NCI-H1092 treated with DMSO at 0.1 percent for 48 hours (cell line): ENCODE measurements around the gene LRRC8A.
"Not testable (repeated sequence)": the region's sequence is repeated elsewhere in the genome, so short reads cannot be mapped to it uniquely, and the experiment has no call there.

Experiments
- DNase-seq: peaks from one replicate; lab custom pipeline; 2025; lab: John Stamatoyannopoulos, UW

The LRRC8A gene

DNA sequence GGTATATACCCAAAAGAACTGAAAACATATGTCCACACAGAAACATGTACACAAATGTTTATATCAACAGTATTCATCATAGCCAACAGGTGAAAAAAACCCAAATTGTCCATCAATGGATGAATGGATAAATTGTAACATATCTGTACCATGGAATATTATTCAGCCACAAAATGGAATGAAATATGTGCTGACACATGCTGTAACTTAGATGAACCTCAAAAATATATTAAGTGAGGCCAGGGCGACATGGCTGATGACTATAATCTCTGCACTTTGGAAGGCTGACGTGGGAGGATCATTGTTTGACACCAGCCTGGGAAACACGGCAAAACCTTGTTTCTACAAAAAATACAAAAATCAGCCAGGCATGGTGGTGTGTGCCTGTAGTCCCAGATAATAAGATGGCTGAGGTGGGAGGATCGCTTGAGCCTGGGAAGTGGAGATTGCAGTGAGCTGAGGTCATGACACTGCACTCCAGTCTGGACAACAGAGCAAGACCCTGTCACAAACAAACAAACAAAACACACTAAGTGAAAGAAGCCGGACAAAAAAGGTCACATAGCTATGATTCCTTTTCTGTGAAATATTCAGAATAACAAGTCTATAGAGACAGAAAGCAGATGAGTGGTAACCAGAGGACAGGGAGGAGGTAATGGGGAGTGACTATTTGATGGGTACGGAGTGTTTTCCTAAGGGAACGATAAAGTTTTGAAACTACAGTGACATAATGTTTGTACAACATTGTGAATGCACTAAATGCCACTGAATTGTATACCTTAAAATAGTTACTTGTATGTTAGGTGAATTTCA lies 11.6 kb upstream of the LRRC8A start:
- no peak for DNase-seq

DNA sequence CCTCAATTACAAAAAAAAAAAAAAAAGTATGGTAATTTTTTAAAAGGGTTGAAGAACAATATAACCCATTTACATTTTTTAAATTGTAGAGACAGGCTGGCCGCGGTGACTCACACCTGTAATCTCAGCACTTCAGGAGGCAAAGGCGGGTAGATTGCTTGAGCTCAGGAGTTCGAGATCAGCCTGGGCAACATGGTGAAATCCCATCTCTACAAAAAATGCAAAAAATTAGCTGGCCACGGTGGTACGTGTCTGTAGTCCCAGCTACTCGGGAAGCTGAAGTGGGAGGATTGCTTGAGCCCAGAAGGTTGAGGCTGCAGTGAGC lies 11.0 kb upstream of the LRRC8A start:
- DNase-seq = not testable (repeated sequence)

DNA sequence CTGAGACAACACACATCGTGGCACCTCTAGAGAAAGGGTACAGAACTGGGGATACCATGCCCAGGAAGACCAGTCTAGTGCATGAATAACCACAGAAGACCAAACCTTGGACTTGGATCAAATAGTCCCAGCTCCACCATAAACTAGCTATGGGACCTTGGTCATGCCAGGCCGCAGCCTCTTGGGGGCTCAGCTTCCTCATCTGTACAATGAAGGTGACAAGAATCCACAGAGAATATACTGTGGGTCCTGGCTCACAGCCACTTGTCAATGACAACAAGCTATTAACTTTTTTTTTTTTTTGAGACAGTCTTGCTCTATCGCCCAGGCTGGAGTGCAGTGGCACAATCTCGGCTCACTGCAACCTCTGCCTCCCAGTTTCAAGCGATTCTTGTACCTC lies 4.1 kb upstream of the LRRC8A start:
- no peak for DNase-seq

DNA sequence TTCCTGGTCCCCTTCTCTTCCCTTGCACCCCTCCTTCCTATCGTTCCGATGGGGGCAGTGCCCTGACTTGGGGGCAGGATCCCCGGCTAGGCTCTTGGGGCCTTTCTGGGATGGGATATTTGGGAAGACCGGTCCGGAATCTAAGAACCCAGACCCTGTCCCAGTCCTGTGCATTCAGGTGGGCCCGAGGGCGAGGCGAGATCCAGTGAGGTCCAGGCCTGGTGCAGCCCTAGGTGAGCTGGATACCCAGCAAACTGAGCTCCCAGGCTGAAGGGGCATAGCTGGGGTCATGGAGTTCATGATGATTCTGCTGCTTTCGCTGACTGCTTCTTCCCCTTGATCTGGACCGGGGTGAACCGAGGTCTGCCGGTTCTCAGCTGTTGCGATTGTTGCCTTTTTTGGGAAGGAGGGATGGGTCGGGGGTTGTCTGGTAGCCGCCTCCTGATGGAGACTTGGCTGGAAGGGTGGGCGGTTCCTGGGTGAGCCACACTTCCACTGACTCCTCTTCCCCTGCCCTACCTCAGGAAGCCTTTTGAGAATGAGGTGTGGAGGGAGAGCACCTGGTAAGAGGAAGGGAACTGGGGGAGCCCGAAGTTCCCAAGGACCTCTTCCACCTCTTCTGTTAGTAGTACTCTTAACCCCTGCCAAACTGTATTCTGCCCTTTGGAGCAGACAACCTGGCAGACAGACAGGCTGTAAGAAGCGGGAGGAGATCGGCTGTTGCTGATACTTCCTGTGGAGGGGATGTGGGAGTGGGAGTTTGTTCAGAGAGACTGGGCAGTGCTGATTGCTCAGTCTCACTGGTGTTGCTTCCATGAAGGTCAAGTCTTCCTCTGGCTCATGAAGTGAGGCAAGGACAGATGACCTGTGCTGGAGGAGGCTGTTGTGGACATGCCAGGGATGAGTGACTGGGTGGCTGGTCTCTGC lies 1.0 kb downstream of the LRRC8A start:
- DNase-seq = no peak

DNA sequence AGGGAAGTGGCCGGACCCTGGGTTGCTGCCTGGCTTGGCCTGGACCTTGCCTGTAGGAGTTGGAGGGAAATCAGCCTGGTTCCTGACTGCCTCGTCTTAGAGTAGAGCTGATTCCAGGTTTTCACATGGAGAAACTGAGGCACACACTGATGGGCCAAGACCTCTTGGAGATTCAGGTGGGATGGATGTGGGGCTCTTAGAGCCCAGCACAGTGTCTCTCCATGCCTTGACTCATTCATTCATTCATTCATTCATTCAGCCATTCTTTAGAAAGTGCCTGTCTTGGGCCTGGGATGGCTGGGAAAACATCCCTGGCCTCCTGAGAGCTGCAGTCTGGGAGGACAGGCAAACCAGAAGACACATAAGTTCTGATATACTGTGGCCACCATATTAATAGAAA lies 2.2 kb downstream of the LRRC8A start:
- no peak for DNase-seq

DNA sequence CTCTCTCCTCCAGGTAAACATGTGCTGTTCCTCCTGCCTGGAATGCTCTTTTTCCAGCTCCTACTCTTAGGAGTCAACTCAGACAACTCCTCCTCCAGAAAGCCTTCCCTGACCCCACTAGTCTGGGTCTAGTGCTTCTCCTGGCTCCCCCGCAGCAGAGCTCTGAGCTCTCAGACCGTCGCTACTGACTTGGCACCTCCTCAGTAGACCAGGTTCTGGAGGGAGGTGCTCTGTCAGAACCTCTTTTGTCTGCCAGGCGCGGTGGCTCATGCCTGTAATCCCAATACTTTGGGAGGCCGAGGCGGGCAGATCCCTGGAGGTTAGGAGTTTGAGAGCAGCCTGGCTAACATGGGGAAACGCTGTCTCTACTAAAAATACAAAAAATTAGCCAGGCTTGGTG lies 3.4 kb downstream of the LRRC8A start:
- DNase-seq = no peak

DNA sequence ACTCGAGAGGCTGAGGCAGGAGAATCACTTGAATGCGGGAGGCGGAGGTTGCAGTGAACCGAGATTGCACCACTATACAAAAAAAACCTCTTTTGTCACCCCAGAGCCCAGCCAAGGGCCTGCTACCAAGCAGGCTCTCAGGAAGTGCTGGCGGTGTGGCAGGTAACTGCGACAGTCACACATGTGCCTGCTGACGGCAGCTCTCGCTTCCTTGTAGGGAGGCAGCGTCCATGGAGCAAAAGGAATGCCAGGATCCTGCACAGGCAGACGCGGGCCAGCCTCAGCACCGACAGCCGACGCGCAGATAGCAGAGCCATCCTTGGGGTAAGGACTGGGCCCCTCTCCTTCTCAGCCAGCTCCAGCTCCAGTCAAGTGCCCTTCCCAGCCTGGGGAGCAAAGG lies 3.9 kb downstream of the LRRC8A start:
- no peak for DNase-seq

DNA sequence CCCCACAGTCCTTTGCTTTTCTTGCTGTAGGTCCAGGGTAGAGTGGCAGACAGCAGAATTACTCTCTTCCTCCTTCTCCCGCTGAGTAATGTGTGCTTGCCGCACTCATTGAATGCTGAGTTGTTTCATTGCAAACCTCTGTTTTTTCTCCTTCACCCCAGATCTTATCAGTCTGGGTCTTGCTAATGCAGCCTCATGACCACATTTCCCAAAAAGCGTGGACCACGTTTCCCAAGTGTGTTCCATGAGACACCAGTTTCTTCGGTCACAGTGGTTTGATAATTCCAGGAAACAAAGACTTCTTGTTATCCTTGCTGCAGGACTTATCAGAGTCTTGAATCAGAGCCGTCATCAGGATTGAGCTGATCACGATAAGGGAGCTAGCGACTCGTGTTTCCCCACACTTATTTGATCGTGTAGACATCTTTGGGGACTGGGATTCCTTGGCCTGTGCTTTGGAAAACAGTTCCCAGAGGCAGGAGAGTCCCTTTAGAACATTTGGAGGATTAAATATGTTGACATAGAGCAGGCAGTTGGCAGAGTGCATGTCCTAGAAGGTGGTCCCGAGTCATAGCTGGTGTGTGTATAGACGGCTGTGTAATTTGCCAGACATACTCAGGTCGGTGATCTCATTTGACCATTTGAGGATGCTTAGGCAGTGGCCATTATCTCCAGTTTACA lies 4.4 kb downstream of the LRRC8A start:
- DNase-seq = no peak

DNA sequence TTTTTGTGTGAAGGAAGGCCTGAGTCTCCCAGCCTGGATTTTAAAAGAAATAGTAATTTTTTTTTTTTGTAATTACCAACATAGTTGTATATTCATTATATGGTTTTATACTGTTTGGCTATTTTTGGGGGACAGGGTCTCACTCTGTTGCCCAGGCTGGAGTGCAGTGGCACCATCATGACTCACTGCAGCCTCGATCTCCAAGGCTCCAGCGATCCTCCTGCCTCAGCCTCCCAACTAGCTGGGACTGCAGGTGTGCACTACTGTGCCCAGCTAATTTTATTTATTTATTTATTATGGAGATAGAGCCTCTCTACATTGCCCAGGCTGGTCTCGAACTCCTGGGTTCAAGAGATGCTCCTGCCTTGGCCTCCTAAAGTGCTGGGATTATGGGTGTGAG lies 5.1 kb downstream of the LRRC8A start:
- DNase-seq = no peak

DNA sequence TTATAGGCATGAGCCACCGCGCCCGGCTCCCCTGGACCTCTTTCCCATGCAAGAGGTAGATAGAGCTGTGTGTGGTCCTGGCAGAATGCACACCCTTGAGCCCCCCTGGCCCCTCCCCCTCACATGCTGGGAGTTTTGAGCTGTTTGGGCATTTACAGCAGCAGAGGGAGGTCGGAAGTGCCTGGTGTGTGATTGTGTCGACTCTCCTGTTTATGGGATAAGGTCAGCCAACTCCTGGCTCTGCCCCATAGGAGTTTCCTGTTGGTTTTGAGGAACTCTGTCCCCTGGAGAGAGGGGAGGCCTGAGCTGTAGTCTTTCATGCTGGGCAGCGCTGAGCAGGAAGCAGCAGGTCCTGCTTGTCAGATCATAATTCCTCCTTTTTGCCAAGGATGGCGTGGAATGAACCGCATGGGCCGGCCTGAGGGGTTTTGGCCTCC lies 6.0 kb downstream of the LRRC8A start:
- DNase-seq = no peak

DNA sequence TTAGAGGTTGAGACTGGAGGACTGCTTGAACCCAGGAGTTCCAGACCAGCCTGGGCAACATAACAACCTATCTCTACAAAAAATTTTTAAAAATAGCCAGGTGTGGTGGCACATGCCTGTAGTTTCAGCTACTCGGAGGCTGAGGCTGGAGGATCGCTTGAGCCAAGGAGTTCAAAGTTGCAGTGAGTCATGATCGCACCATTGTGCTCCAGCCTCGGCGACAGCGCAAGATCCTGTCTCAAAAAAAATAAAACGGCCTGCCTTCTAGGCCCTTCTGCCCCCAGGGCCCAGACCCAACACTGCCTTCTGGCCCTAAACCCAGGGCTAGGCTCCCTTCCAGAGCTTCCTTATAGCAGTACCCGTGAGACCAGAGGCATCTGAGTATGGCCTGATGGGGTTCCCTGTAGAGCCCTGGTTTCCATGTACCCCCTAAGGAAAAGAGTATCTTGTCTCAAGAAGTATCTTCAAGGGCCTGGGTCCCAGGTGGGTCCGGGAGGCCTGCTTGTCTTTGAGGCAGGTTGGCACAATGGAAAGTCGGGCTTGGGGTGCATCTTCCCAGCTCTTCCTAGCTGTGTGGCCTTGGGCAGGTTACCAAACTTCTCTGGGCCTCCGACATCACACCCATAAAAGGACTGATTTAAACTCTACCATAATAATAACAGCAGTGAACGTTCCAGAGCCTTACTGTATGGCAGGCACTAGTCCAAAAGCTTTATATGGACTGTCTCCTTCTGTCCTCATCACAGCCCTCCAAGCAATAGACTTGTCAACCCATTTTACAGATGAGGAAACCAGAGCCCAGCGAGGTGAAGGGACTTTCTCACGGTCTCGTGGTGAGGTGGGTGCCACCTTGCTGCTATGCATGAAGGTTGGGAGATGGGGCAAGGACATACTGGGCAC lies 9.6 kb downstream of the LRRC8A start:
- no peak for DNase-seq

DNA sequence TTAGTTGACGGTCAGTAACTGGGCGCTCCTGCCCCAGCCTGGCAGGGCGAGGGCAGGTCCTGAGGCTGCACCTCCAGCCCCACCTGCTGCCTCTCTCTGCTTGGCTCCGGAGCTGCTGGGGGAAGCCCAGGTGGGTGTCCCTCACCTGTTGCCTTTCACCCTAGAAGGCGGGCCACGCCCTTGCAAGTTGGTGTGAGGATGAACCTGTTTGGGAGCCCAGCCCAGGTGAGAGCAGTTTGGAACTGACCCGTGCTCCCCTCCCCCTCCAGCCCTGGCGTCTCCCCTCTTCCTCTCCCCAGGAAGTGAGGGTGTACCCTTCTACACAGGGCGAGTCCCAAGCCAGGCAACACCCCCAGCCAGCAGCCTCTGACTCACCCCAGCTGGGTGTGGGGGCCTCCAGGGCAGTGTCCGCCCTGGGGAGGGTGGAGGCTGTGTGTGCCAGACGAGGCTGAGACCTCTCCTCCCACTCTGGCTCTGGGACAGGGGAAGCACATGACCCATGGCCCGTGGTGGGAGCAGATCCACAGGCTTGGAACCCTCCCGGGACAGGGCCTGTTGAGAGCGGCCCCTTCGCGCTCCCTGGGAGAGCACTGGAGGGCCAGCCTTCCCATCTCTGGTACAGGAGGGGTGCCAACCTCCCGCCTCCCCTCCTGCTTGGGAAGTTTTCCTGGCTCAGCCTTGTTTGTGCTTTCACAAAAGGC lies 10.4 kb downstream of the LRRC8A start:
- DNase-seq = no peak

DNA sequence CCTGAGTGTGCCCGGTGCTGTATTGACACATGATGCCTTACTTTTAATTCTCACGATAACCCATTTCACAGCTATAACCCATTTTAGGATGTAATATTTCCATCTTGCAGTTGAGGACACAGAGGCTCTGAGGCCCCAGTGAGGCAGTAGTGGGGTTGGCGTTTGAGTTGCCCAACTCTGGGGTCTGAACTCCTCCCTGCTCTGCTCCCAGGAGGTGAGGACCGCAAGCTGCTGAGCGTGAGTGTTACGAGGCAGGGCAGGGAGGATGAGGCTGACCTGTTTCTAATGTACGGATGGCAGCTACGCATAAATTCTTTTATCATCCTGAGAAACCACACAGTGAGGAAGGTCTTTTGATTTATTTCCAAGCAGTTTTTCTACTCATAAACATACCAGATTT lies 11.4 kb downstream of the LRRC8A start:
- no peak for DNase-seq

DNA sequence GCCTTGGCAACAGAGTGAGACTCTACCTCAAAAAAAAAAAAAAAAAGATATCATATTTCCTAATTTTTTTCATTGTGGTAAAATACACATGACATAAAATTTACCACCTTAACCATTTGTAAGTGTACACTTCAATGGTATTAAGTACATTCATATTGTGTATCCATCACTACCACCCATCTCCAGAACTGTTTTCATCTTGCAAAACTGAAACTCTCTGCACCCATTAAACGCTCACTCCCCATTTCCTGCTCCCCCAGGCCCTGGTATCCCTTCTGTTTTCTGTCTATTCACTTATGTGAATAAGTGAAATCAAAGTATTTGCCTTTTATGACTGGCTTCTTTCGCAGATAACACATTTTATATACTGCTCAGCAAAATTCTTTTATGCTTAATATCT lies 12.8 kb downstream of the LRRC8A start:
- no peak for DNase-seq

DNA sequence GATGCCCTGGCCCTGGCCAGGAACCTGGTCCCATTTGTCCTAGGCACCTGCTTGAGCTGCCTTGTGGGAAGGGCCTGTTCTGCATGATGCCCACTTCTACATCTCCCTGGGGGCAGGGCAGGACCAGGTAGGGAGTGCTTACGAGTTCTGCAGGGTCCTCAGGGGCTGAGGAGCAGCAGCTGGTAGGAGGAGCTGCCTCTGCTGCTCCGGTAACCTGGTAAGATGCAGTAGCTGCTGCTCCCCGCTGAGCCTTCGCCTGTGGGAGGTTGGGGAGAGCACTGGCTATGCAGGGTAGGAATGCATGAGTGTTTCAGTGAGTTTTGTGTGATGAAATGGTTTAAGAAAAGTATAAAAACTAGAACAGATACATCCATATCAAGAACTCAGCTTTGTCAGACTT lies 13.6 kb downstream of the LRRC8A start:
- no peak for DNase-seq

DNA sequence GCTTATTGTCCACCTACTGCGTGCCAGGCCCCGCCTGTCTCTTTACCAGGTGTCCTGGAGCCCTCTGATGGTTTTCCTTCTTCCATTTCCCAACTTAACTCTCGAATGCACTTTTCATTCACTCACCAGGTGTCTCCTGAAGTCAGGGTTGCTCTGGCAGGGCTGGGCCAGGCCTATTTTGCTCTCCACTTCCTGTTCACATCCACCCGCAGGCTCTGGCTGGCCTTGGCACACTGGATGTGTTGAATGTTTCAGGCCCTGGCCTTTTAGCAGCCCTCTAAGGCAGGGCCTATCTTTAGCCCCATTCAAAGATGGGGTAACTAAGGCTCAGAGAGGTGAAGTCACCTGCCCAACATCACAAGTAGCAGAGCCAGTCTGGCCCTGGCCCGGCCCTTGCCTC lies 16.4 kb downstream of the LRRC8A start:
- no peak for DNase-seq

DNA sequence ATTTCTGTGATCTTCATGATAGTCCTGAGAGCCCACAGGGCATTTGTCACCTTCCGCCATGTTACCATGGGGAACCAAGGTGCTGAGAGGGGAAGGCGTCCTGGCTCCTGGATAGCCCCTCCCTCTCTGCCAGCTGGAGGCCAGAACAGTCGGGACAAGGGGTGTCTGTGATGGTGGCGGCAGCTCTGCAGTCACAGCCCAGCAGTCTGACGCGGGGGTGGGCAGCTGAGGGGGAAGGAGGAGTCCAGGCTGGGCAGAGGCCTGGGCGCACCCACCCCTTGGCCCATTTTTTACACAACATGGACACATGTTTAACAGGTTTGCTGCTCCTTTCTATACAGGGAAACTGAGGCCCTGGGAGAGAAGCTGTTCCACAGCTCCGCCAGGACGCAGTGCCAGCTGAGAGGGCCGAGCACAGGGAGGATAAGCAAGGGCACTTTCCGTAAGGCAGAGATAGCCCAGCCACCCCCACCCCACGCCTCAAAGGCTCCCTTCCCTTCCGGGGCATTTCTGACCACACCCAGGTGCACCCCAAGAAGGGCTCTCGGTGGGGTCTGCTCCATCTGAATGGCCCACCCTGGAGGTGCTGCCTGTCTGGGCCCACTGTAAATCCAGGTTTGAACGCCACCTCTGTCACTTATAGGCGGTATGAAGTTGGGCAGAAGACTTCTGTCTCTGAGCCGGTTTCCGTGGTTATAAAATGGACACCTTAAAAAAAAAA lies 17.1 kb downstream of the LRRC8A start:
- DNase-seq = no peak

DNA sequence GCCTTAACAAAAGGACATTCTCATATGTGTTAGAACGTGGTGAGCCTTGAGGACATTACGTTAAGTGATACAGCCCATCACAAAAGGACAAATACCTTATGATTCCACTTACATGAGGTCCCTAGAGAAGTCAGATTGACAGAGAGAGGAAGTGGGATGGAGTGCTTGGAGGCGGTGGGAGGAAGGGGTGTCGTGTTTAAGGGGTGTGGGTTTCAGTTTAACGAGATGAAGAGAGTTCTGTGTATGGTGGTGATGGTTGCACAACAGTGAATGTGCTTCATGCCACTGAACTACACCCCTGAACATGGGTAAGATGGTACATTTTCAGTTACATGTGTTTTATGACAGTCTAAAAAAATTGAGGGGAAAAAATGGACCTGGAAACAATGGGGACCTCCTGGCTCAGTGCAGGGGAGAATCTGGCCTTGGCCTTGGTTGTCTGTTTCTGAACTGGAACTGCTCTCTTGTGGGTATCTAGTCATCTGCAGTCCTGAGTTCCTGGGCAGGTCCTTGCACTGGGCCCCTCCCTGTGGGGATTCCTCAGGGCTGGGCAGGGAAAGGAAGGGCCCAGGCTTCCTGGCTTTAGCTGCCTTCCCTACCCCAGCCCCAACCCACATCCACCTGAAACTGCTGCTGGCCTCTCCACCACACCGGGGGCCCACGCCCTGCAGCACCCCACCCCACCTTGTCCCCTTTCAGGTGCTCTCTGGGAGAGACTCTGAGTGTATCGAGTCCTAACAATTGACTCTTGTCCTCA lies 17.8 kb downstream of the LRRC8A start:
- DNase-seq = no peak

DNA sequence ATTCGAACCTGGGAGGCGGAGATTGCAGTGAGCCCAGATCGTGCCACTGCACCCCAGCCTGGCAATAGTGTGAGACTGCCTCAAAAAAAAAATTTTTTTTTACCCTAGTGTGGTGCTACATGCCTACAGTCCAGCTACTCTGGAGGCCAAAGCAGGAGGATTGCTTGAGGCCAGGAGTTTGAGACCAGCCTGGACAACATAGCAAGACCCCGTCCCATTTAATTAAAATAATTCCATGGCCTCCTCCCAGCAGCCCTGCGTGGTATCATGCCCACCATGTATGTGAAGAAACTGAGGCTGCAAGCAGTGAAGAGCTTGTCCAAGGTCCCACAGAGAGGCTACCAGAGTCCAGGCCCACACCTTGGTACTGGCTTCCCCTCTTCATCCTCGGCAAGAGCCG lies 19.4 kb downstream of the LRRC8A start:
- DNase-seq = no peak

DNA sequence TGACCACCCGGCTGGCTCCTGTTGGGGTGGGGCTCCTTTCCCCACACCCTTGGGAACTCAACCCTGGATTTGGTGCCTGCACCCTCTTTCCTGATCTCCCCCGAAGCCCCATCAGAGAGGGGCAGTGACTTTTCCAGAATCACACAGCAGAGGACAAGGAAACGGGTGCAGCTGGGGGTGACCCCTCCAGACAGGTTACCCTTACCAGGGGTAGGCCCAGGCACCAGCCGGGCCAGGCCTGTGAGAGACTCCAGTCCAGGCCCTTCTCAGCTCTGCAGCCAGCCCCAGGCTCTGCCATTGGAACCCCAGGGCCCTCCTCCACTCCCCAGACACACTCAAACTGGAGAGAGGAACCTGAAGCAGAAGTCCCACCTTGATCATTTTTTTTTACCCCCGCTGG lies 19.9 kb downstream of the LRRC8A start:
- no peak for DNase-seq
